Sigmoid colon (tissue), 4 donors: ENCODE results near the gene PSORS1C2.

Source experiments
- EP300 ChIP-seq, 4 donors: sonication (generic); formaldehyde crosslinking; IDR thresholded peaks; one replicate each; pipeline ENCODE4 v1.6.1; 2017; ENCODE audit warnings: antibody characterized with exemption in 4 of 4
- POLR2AphosphoS5 ChIP-seq, 4 donors: sonication (generic); formaldehyde crosslinking; IDR thresholded peaks; one replicate each; pipeline ENCODE4 v1.6.1; 2017; ENCODE audit warnings: antibody characterized with exemption in 4 of 4
- TF ChIP-seq, protein P1 (sequence below), 4 experiments: fragments of 450-650 bp in 3 of 4; fragments of 200-600 bp in 1 of 4; IDR thresholded peaks; one replicate each; pipeline ENCODE4 v1.5.1; 2016 to 2019; ENCODE audit warnings: antibody characterized with exemption in 4 of 4, mild to moderate bottlenecking in 3 of 4, moderate library complexity in 2 of 4

DNA sequence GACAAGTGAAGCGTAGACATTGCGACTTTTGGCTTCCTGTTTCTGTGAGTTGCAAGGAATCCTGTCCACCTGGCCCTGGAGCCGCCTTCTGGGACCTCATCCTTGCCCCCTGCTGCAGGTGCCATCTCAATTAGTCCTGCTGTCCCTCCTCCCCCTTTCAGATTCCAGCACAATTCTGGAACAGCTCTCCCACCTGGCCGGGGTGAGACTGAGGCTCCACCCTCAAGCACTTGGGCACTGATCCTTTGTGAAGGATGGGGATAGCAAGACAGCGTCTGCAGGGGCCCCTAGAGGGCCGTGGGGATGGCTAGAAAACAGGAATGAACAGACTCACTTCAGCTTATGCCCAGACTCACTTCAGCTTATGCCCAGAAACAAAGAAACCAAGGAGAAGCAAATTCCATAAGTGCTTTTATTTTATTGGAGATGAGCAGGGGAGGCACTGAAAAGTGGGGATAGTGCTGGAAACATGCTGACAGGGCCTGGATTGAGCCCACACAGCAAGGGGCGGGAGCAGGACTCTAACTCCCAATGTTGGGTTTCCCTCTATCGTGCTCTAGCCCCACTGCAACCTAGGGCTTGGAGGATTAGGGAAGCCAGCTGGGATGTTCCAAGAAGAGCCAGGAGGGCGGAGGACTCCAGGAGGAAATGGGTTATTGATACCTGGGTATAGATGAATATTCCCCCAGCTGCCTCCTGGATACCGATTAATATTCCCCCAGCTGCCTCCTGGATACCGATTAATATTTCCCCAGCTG, 27.9 kb downstream of the PSORS1C2 start:
- TF ChIP-seq POLR2AphosphoS5 (IDR thresholded peaks at IDR 0.05), result no peak
- TF ChIP-seq EP300 (IDR thresholded peaks at IDR 0.05), result no peak
- TF ChIP-seq, protein P1, sequence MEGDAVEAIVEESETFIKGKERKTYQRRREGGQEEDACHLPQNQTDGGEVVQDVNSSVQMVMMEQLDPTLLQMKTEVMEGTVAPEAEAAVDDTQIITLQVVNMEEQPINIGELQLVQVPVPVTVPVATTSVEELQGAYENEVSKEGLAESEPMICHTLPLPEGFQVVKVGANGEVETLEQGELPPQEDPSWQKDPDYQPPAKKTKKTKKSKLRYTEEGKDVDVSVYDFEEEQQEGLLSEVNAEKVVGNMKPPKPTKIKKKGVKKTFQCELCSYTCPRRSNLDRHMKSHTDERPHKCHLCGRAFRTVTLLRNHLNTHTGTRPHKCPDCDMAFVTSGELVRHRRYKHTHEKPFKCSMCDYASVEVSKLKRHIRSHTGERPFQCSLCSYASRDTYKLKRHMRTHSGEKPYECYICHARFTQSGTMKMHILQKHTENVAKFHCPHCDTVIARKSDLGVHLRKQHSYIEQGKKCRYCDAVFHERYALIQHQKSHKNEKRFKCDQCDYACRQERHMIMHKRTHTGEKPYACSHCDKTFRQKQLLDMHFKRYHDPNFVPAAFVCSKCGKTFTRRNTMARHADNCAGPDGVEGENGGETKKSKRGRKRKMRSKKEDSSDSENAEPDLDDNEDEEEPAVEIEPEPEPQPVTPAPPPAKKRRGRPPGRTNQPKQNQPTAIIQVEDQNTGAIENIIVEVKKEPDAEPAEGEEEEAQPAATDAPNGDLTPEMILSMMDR (IDR thresholded peaks at IDR 0.05), result no peak
